HG03571 (cell line): ENCODE data around the gene MTURN.

Experiments
- ATAC-seq: cut with Tn5 transposase; IDR thresholded peaks from one replicate; pipeline ENCODE4 v1.9.1; 2021; ENCODE audit not compliant: unreplicated experiment

Gene MTURN

GRCh38 chr7:30159698-30160143 is 24.9 kb downstream of the MTURN start:
- ATAC-seq: no peak

DNA sequence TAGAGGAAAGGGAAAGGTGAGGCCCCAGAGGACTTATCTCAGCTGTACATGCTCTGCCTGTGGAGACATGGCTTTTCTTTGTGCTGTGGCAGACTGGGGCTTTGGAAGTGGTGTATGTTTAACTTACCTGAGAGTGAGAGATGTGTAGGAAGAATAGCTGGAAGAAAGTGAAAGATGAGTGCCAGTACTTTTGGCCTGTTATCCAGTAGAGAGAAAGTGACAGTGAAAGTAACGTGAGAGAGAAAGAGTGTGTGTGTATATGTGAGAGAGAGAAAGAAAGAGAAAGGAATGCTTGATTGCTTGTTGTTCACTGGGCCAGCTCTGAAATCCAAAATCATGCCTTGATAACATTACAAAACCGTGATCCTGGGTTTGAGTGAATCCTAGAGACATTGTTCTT is 25.5 kb downstream of the MTURN start:
- ATAC-seq: no peak

DNA sequence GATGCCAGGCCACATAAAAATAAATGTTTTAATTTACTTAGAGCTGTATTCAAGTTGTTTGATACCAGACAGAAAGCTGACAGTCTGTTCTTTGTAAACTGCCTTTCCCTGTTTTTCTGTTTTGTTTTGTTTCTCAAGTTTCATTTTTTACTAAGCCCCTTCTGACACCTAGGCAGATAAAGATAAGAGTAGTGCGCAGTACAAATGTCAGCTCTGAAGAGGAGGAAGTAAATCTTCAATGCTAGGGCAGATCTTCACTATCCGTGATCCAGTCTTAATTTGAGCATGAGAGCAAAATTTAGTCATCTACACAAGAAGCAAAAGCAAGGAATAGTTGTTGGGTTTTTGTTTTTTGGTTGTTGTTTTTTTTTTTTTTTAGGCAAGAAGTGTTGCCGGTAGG is 27.3 kb downstream of the MTURN start:
- ATAC-seq: no peak

DNA sequence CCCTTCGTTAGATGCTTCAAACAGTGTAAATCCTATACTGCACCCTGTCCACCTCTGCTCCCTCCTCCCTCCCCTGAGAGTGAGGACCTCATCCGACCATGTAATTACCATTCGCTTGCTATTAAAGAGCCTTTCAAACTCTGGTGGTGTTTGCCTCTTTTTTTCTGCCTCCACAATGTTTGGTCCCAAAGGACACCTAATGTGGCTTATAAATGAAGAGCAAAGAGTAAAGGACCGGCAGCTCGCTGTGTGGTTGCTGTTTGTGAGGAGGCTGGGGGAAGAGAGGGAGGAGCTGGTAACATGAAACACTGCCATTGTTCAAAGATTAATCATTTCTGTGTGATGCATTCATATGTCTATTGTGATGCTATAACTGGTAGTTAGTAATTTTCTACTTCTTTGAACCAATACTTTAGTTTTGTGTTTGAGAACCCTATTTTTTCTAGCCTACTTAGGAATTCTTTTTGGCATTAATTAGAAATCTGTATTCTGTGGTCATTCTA is 27.9 kb downstream of the MTURN start:
- peak; percentile 29 for ATAC-seq

DNA sequence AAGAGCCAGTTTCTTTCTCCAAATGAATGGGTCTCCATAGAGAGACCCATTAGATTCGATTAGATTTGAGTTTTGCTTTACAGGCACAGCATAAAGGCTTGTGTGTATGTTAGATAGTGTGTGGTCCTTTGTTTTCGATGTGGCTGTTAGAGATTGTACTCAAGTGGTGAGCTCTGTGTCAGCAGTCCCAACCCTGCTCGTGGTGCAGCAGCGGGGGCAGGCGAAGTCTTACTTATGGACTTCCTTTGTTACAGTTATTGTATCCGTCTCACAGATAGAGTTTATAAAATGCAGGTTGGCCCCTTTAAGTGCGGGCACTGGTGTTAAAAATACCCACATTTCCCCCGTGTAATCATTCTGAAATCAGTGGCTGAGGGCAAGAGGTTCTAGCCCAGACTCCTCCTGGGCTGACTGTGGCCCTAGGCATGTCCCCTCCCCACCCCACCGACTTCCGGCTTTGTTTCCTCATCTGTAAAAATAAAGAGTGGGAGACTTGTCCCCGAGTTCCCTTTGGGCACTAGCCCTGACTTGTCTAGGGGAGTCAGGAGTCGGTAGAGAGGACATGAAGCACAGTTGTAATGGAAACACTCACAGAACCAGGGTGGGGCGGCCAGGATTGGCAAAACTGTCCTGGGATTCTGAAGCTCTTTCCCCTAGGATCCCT is 28.6 kb downstream of the MTURN start:
- peak; percentile 38 for ATAC-seq

DNA sequence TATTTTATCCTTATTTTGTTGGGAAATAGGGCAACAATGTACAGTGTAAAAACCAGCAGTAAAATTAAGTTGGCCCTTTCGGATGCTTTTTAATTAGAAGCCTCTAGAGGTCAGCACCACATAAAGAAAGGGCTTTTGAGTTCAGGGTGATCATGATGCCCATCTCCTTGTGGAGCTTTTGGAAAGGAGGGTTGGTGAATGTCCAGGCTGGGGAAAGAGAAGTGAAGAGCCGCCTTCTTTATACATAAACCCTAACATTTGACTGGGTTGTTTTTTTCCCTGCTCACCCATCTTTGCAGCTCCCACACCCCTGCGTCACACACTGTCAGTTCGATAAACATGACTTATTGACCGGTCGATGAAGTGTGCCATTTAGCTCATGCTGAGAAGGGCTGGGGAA is 29.8 kb downstream of the MTURN start:
- ATAC-seq: peak; percentile 28

- no peak for ATAC-seq
Observed at GRCh38 chr7:30165590-30165989, 30.8 kb downstream of the MTURN start.

GRCh38 chr7:30166155-30166840 is 31.5 kb downstream of the MTURN start:
- no peak for ATAC-seq

DNA sequence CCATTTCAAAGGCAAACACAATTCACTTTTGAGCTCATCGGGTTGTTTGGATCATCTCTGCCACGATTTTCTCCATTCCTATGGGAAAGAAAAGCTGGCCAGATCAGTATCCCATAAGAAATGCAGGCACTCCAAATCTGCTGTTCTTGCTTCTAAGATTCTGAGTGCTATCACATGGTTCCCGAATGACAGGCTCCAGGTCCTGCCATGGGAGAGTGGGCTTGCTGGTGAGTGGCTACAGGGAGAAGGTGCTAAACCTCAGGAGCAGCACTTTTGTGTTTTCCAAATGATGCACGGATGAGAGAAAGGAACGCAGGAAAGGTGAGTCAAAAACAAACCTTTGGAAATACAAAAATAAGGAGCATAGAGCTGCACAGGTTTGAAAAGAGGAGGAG is 32.1 kb downstream of the MTURN start:
- no peak for ATAC-seq

DNA sequence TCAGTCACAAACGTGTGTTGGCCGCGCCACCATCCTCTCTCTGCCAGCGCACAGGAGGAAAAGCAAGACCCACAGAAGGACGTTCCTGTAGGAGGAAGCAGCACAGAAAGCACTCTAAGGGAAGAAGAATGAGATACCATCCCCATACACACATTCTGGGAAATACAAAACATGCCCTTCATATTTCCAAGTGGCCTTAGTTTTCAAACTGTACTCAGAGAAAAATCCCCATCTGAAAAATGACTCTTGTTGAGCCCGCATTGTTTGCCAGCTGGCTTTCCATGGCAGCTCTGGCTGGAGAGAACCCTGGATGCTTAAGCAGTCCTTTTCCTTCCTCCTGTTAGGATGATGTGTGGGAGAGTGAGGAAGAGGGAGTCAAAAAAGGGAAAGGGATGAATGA is 33.1 kb downstream of the MTURN start:
- no peak for ATAC-seq

GRCh38 chr7:30168835-30169573 is 34.2 kb downstream of the MTURN start:
- no peak for ATAC-seq

- no peak for ATAC-seq
Observed at GRCh38 chr7:30169579-30169978, 34.8 kb downstream of the MTURN start.

- ATAC-seq: no peak
Observed at GRCh38 chr7:30170476-30171205, 35.9 kb downstream of the MTURN start.

DNA sequence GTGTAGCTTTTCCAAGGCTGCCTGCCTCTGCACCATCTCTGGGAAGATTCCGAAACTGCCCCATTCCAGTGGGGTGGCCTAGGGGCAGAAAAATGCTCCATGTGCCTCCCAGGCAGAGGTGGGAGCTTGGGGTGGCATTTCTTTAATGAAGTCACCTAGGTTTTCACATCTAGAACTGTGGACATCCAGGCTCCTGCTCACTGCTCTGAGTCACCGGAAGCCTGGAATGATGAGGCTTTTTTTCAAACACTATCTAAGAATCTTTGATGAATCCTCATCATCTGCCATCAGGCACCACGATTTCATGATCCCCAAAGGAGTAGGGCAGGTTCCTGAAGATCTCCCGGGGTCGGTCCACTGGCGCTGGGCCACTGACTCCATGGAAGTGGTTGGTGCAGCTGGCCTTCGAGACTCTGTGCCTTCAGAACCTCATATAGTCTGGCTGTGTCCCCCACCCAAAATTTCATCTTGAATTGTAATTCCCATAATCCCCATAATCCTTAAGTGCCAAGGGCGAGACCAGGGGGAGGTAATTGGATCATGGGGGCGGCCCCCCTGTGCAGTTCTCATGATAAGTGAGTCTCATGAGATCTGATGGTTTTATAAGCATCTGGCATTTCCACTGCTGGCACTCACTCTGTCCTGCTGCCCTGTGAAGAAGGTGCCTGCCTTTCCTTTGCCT is 37.1 kb downstream of the MTURN start:
- no peak for ATAC-seq

GRCh38 chr7:30172451-30172850 is 37.7 kb downstream of the MTURN start:
- no peak for ATAC-seq

GRCh38 chr7:30173058-30173897 is 38.5 kb downstream of the MTURN start:
- no peak for ATAC-seq

- ATAC-seq: no peak
Observed at GRCh38 chr7:30175180-30175579, 40.4 kb downstream of the MTURN start.

DNA sequence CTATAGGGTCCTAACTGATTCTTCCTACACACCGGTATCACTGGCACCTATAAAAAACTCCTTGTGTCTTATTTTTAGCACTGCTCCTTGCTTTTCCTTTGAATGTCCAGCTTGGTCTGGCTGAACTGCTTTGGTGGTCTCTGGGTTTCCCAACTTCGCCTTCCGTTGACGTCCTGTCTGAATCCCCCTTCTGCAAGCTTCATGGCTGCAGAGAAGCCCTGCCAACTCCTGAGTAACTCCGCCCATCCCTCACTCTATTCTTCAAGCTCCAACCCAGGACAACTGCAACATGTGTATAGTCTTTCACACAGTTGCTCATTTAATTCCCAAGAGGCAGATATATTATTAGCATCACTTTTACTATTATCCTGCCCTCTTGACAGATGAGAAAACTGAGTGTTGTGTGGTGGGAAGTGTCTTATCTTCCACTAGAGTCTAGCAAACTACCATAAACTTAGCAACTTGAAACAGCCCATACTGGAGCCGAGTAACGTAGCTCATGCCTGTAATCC is 40.9 kb downstream of the MTURN start:
- no peak for ATAC-seq

DNA sequence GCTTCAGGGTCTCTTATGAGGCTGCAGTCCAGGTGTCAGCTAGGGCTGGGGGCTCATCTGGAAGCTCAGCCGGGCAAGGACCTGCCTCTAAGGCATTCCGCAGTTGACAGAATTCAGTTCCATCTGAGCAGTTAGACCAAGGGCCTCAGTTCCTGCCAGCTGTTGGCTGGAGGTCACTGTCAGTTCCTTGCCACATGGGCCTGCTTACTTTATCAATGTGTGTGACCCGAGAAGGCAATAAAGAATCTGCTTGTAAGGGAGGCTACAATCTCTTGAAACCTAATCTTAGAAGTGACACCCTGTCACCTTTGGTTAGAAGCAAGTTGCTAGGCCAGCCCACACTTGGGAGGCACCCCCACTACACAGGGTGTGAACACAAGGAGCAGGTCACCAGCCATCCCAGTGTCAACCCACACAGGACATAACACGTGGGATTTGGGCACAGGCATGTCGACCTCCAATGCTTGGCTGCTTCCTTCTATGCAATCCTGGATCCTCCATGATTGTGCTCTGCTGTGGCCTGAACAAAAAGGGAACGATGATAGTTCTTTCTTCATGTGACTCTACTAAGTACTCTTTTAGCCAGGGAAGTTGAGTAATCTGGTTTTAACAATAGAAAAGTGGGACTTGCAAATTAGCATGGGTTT is 41.8 kb downstream of the MTURN start:
- ATAC-seq: no peak
